GM18505 (cell line): ENCODE measurements around the gene REXO1.

Source experiments
- ATAC-seq: cut with Tn5 transposase; IDR thresholded peaks from one replicate; pipeline ENCODE4 v1.9.1; 2021; ENCODE audit not compliant: unreplicated experiment
- POLR2A ChIP-seq: IDR thresholded peaks from 4 replicates; pipeline ENCODE4 v1.6.1; 2011; ENCODE audit warnings: borderline replicate concordance; ENCODE audit not compliant: insufficient read depth, insufficient read length; ENCODE audit errors: extremely low read depth

The REXO1 gene

DNA sequence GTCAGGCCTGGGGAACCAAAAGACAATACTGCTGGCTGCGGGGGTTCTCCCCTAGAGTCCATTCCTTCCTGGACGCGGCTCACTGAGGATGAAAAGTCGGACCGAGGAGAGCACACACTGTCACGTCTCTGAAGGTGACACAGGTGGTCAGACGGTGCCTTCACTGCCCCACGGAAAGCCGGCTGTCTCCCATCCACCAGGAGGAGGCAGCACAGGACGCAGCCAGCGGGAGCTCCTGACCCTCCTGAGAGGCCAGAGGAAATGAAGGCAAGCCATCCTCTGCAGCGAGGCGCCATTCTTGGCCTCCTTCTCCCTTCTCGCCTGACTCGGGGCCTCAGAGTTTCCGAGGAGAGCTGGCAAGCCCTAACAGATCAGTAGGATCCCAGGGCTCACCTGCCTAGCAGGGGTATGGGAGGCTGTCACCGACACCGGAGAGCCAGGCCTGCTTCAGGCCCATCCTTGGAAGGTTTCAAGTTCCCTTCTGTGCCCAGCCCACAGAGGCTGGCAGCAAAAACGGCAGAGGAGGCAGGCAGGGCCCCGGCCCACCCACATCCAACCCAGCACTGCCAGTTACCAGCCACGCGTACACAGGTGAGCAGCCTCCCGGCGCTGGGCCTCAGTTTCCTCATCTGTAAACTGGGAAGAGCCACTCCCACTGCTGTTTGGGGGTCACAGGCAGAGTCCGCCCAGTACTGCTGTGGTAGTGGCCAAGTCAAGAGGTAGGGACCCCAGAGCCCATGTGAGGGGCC is 4.5 kb downstream of the REXO1 start:
- TF ChIP-seq POLR2A, result no peak
- ATAC-seq, result no peak

GRCh38 chr19:1843116-1843515 is 5.2 kb downstream of the REXO1 start:
- ATAC-seq, result no peak
- no peak for TF ChIP-seq POLR2A

GRCh38 chr19:1841209-1841924 is 6.9 kb downstream of the REXO1 start:
- ATAC-seq, result no peak
- TF ChIP-seq POLR2A, result no peak

DNA sequence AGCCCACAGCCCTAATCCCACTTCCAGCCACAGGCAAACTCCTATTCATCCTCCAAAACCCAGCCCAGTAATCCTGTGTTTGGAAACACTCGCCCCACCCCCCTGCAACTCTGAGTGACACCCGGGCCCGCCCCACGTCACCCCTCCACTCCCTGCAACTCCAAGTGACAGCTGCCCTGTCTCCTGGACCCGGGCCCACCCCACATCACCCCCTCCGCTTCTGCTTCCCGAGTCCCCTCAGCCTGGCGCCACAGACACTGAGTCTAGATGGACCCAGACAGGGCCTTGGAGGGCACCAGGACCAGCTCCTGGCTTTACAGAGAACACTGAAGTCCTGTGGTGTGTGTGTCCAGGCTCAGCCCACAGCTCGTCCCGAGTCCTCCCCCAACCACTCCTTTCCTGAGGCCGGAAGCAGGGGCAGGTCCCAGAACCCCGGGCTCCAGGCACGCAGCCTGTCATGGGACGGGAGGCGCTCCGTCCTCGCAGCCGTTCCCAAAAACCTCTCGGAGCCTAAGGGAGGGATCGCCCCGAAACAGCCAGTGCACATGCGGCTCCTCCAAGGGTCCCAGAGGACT is 7.7 kb downstream of the REXO1 start:
- no peak for ATAC-seq
- no peak for TF ChIP-seq POLR2A

GRCh38 chr19:1839658-1840540 is 8.4 kb downstream of the REXO1 start:
- TF ChIP-seq POLR2A, result no peak
- ATAC-seq, result no peak

DNA sequence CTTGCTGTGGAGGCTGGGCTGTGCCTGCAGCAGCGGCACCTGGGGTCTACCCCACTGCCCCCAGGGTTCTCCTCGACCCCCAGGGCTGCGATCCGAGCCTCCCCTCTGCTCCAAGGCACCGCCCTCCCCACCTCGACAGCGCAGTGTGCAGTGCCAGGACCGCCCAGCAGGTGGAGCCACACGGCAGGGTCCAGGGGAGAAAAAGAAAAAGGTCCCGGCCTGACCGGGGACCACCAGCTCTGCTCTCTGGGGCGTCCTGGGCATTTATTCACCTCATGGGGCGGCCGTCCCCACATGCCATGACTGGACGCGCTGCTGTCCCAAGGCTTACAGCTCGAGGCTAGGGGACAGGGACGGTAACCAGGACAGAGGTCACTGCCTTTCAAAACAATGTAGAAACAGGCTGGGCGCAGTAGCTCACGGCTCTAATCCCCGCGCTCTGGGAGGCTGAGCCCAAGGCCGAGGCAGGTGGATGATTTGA is 10.6 kb downstream of the REXO1 start:
- ATAC-seq, result no peak
- TF ChIP-seq POLR2A, result no peak

- no peak for ATAC-seq
- no peak for TF ChIP-seq POLR2A
Measured at GRCh38 chr19:1837222-1837565, 11.1 kb downstream of the REXO1 start.

GRCh38 chr19:1836458-1837221 is 11.6 kb downstream of the REXO1 start:
- TF ChIP-seq POLR2A, result no peak
- no peak for ATAC-seq

- no peak for ATAC-seq
- no peak for TF ChIP-seq POLR2A
Measured at GRCh38 chr19:1833540-1833939, 14.7 kb downstream of the REXO1 start.

DNA sequence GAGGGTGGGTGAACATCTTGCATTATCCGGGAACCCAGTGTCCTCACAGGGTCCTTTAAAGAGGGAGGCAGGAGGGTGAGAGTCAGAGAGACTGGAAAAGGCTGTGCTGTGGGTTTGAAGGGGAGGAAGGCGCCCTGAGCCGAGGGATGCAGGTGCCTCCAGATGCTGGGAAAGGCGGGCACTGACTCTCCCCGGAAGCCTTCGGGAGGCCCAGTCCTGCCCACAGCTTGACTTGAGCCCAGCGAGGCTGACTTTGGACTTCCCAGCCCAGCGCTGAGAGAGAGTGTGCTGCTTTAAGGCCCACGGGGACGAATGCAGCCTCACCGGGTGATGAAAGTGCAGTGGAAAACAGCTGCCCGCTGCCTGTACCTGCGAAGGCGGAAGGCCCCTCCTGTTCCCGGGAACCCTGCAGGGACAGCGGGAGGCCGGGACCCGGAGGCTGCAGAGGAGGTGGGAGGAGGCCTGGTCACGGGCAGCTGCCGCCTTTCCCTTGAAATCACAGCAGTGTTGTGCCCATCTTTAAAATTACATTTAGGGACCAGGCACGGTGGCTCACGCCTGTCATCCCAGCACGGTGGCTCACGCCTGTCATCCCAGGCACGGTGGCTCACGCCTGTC is 16.1 kb downstream of the REXO1 start:
- no peak for ATAC-seq
- TF ChIP-seq POLR2A, result no peak

DNA sequence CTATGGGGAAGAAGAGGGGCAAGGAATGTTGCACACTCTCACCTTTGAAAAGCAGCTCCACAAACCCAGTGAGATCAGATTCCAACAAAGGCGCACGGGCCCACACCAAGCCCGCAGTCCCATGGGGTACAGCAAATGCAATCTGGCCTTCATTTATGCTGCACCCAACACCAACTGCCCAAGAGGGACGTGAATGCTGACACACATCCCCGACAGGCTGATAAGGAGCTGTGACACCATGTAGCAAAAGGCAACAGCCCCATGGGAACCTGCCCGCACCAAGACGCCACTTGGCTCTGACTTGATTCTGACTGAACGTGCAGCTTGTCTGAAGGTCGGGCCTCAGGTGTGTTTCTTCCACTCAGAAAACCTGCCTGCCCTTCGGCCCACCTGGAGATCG is 17.3 kb downstream of the REXO1 start:
- no peak for ATAC-seq
- TF ChIP-seq POLR2A, result no peak

- no peak for TF ChIP-seq POLR2A
- ATAC-seq, result no peak
Measured at GRCh38 chr19:1830568-1830967, 17.7 kb downstream of the REXO1 start.
